GM12874 (cell line): ENCODE data around the gene CHEK1.

Experiments used
- CTCF ChIP-seq: IDR thresholded peaks from 2 replicates; pipeline ENCODE4 v1.5.1; 2011; ENCODE audit warnings: low read depth, mild to moderate bottlenecking, control low read depth, low read length, moderate library complexity; ENCODE audit not compliant: insufficient read depth

CHEK1 gene

GRCh38 chr11:125627236-125627910 lies 2.4 kb downstream of the CHEK1 start:
- TF ChIP-seq CTCF = no peak

GRCh38 chr11:125637840-125638239 lies 12.9 kb downstream of the CHEK1 start:
- no peak for TF ChIP-seq CTCF

- no peak for TF ChIP-seq CTCF
Observed at GRCh38 chr11:125638315-125638714, 13.4 kb downstream of the CHEK1 start.

- TF ChIP-seq CTCF = no peak
Observed at GRCh38 chr11:125645871-125646270, 20.9 kb downstream of the CHEK1 start.

GRCh38 chr11:125649465-125650166 lies 24.7 kb downstream of the CHEK1 start:
- TF ChIP-seq CTCF = no peak

- TF ChIP-seq CTCF = no peak
Observed at GRCh38 chr11:125662689-125663088, 37.7 kb downstream of the CHEK1 start.

GRCh38 chr11:125663910-125664309 lies 38.9 kb downstream of the CHEK1 start:
- no peak for TF ChIP-seq CTCF
